HUDEP-2 (cell line): Measurements from ENCODE around the gene ADRA2C.

Experiments
- DNase-seq, 76 experiments: peaks; one replicate each; lab custom pipeline; 2025; ENCODE audit not compliant: unreplicated experiment in 76 of 76; lab: John Stamatoyannopoulos, UW

The ADRA2C gene

DNA sequence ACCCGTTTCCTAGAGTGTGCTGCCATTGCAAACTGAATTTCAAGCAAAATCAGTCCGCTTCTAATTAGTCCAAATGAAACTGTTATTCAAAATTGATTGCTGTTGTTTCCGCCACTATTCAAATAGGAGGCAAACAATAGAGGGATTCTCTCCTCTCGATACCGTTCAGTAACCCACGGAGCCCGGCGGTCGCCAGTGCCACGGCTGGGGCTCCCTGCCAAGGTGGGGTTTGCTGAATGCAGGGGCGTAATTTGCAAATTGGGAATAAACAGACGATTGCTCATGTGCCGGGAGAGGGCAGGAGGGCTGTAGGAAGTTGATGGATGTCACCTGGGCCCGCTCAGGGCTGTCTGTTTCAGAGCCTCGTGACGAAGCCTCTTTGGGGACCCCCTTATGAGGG is 8.8 kb downstream of the ADRA2C start:
- DNase-seq = no peak

DNA sequence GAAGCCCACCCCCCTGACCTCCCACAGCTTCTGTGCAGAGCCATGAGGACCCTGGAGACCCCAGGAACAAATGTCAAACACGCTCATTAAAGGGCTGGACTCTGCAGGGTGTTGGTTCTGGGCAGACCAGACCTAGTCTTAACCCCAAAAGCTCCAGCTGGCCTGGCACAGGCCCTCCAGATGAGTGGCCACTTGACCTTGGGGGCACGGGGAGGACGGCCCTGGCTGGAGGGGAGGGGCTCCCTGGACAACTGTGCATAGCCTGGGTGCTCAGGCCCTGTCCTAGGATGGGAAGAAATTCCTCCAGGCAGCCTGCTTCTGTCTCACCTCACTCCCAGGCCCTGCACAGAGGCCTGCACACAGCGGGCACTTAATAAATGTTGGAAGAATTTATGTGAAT is 9.4 kb downstream of the ADRA2C start:
- no peak for DNase-seq

GRCh38 chr4:3776166-3777032 is 10.2 kb downstream of the ADRA2C start:
- DNase-seq = no peak

GRCh38 chr4:3777033-3777390 is 10.8 kb downstream of the ADRA2C start:
- no peak for DNase-seq

GRCh38 chr4:3777669-3778068 is 11.5 kb downstream of the ADRA2C start:
- DNase-seq = no peak

DNA sequence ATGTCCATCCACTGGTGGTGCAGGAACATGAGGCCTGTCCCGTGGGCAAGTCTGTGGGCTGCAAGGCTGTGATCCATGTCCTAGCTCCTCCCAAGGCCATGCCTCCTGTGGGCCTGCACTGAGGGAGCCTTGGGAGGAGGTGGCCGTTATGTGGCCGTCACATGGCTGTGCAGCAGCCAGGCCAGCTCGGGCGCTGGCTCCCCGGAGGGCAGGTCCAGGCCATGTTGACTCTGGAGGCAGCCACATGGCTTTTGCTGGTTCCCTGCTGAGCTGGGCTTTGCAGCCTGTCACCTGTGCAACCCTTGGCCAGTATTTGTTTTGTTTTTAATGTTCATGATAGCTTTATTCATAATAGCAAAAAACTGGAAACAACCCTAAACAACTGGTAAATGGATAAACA is 13.3 kb downstream of the ADRA2C start:
- no peak for DNase-seq

- peak in 11 of 76 experiments; percentile 3 to 60 (median 45) for DNase-seq
Measured at GRCh38 chr4:3780347-3781171, 14.4 kb downstream of the ADRA2C start.

DNA sequence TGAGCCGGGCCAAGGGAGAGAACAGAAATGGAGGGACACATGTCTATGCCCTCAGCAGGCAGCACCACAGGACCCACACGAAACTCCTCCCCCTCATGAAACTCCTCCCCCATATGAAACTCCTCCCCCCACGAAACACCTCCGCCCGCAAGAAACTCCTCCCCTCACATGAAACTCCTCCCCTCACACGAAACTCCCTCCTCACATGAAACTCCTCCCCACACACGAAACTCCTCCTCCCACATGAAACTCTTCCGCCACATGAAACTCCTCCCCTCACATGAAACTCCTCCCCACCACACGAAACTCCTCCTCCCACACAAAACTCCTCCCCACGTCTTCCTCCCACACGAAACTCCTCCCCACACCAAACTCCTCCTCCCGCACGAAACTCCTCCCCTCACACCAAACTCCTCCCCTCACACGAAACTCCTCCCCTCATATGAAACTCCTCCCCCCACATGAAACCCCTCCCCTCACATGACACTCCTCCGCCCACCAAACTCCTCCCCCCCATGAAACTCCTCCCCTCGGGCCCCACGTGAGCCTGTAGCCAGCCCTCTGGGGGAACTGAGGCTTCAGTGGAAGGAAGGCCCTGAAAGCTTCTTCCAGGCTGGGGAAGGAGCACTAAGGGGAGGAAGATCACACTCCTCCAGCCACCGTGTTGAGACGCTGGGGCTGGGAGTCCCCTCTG is 15.2 kb downstream of the ADRA2C start:
- DNase-seq = no peak

GRCh38 chr4:3781997-3782930 is 16.1 kb downstream of the ADRA2C start:
- DNase-seq = no peak

DNA sequence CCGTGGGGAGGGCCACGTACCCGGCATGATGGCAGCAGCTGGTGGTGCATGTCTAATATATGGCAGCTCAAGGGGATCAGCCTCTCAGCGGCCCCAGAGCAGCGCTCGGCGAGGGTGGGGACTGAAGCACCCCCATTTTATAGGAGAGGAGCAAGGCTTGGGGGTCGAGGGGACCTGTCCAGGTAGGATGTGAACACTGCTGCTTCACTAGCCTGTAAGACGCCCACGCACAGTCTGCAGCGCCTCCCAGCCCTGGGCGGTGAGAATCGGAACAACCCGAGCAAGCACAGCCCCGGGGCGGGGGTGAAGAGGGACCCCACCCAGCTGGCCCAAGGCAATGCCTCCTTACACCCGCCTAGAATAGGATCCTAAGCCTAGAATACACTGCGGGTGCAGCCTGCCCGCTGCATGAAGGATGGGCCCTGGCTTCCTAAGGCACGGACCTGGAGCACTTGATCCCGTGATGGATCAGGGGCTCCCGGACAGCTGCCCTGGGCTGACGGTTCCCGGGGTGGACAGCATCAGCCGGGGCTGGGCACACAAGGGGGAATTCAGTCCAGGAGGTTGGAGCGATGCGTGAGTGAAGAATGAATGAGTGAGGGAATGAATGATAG is 17.6 kb downstream of the ADRA2C start:
- DNase-seq = peak in 3 of 76 experiments; percentile 4 to 21 (median 13)

DNA sequence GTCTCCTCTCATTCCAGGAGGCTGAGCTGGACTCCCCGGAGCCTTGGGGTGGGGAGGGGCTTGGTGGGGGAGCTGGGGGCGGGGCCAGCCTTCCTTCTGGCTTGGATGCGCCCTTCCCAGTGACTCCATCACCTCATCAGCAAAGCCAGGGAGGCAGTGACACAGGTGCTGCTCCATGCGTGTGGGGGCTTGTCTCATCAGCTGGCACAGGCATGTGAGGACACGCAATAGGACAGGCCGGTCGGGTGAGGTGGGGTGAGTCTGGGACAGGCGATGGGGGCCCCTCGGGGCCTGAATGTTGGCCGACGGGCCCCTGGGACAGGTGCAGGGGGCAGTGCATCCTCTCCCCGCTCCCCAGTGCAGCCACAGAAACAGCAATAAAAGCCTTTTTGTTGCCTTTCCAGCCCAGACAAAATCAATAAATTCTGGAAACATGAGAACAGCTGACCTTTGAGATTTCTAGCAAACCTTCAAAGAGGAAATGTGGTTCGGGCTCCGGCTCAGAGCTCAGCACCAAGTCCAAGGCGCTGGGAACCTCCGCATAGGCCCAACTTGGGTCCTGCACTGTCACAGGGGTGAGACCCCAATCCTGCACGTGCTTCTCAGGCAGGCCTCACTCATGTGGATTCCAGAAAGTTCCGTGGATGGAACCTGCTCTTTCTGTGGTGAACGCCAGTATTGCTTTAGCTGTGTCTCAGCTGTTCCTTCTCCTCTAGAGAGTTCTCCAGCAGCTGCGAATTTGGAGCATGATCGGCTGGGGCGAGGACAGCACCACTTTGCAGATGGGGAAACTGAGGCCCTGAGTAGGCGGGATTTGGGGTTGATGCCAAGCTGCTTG is 18.5 kb downstream of the ADRA2C start:
- DNase-seq = no peak

GRCh38 chr4:3785292-3785565 is 19.0 kb downstream of the ADRA2C start:
- DNase-seq = no peak

DNA sequence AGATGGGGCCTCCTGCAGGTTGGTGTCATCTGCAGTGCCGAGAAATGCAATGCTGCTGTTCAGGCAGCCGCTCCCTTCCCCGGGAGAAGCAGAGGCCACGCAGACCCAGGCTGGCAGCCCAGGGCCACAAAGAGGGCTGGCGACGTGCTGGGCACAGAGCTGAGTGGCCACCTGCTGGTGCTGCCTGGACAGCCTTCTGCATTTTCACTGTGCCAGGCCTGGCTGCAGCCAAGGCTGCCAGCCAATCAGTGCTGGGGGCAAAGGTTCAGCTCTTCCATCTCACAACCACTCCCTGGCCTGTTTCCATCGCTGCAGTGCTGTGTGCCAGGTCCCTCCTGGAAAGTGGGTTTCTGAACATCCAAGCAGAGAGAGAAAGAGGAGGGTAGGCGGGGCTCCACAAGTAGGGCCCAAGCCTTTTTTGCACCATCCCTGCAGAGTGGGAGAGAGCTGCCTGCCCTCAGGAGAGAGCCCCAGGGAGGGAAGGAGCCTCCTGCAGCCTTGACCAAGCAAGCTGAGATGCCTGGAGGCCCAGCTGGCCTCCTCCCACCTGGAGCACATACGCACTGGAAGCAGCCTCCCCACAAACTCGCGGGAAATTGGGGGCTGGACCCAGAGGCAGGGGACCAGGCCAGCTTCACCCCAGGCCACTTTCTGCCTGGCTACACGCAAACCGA is 20.1 kb downstream of the ADRA2C start:
- no peak for DNase-seq

DNA sequence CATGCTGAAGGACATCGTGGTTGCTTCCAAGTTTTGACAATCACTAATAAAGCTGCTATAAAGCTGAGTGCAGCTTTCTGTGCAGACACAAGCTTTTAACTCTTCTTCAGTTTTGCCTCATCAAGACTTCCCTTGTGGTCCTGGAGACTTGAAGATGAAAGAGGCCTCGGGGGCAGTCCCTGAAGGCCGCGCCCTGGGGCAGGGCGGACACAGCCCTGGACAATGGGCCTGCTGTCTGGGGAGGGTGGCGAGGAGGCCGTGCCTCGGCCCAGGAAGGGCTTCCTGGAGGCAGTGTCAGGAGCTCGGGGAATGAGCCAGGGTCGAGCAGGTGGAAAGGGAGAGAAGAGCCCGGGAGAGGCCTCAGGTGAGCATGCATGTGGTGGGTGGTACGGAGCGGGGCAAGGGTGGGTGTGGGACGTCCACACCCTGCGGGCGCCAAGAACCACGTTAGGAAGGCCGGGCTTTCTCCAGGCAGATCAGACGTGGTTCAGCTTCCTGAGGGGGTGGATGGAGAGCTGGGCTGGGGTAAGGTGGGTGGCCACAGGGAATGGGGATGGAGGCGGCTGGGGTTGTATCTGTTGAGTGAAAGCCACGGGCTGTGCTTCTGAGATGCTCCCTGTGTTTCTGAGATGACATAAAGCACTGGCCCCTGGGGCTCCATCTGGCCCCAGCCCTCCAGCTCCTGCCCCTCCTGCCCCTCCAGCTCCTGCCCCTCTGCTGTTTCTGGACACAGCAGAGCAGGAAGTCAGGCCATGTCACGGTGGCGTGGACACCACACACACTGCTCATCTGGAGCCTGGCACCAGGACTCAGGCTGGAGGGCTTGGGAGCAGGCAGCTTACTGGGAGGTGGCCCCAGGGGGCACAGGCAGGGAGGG is 21.5 kb downstream of the ADRA2C start:
- DNase-seq = no peak

- no peak for DNase-seq
Measured at GRCh38 chr4:3788366-3788660, 22.1 kb downstream of the ADRA2C start.

DNA sequence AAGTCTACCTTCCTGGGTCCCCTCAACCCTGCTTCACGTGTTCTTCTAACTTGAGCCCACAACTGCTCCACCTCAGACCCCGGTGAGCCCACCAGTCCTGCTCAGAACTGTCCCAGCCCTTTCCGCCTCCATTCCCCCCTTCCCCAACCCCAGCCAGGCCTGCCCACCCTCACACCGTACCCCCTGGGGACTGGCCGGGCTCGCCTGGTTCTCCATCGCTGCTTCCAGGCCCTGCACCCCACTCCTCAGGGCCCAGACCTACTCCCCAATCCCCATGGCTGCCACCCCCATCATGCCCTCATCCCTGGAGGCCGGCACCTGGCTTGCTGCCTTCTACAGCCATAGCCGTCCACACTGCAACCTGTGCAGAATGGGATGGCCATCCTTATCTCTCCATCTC is 23.4 kb downstream of the ADRA2C start:
- DNase-seq = no peak

GRCh38 chr4:3790006-3790561 is 23.9 kb downstream of the ADRA2C start:
- no peak for DNase-seq

GRCh38 chr4:3791256-3791655 is 25.1 kb downstream of the ADRA2C start:
- DNase-seq = no peak
